B cell (primary cell): Measurements from ENCODE around the gene KRTAP10-3. TPM values are rescaled to one million over a fixed set of nuclear protein-coding genes. Genes with fewer than 3 reads are reported as not detected.

Experiments
- ATAC-seq: fragments of 200-7000 bp; cut with Tn5 transposase; one replicate; pipeline ENCODE4 v1.10.0; 2021; ENCODE audit warnings: low read depth, mild to moderate bottlenecking, moderate number of reproducible peaks, moderate library complexity
- CTCF ChIA-PET: fragments of 350-600 bp; sonication (Branson Sonifier 250); formaldehyde crosslinking; loops from one replicate; lab custom pipeline; 2021; ENCODE audit warnings: antibody characterized with exemption, inconsistent platforms; lab: Charles Lee
- POLR2A ChIA-PET: fragments of 350-600 bp; sonication (Branson Sonifier 250); formaldehyde crosslinking; loops from one replicate; lab custom pipeline; 2021; ENCODE audit warnings: antibody characterized with exemption; lab: Charles Lee
- DNase-seq: peaks from one replicate; pipeline ENCODE4 v3.0.0; 2013
- H2AFZ ChIP-seq: 2 replicates; pipeline ENCODE4 v1.6.1; 2012; ENCODE audit warnings: mild to moderate bottlenecking, low read depth, low read length; ENCODE audit not compliant: insufficient read depth, poor library complexity, severe bottlenecking
- H3K27ac ChIP-seq, 2 donors: 1 replicate in 1 of 2; 2 replicates in 1 of 2; pipeline ENCODE4 v1.5.1; 2012 to 2013; ENCODE audit warnings: low read length in 2 of 2, mild to moderate bottlenecking in 2 of 2, moderate library complexity in 1 of 2
- H3K27me3 ChIP-seq, 4 experiments: fragments of 200-600 bp in 1 of 4; sonication (generic) in 1 of 4; replicated peaks in 1 of 4; 1 replicate in 2 of 4; 2 replicates in 2 of 4; pipeline versions ENCODE4 v1.6.1 to v1.7.0; 2013 to 2016; ENCODE audit warnings: low read length in 3 of 4, mild to moderate bottlenecking in 2 of 4, mixed read lengths in 1 of 4, moderate library complexity in 1 of 4; ENCODE audit not compliant: insufficient read depth in 4 of 4, control insufficient read depth in 3 of 4; ENCODE audit errors: control extremely low read depth in 1 of 4
- H3K36me3 ChIP-seq, 2 experiments: replicated peaks in 1 of 2; 1 replicate in 1 of 2; 2 replicates in 1 of 2; pipeline versions ENCODE4 v1.6.1 to v1.7.1; 2013; ENCODE audit warnings: low read length in 1 of 2; ENCODE audit not compliant: insufficient read depth in 2 of 2, control insufficient read depth in 1 of 2; ENCODE audit errors: control extremely low read depth in 1 of 2, extremely low read depth in 1 of 2
- H3K4me1 ChIP-seq, 2 donors: fragments of 200-600 bp in 1 of 2; sonication (generic) in 1 of 2; 1 replicate in 1 of 2; 2 replicates in 1 of 2; pipeline versions ENCODE4 v1.5.1 to v1.6.1; 2013 to 2017; ENCODE audit warnings: low read length in 2 of 2; ENCODE audit not compliant: control insufficient read depth in 2 of 2, insufficient read depth in 2 of 2
- H3K4me2 ChIP-seq: replicated peaks from 2 replicates; pipeline ENCODE3; 2012; ENCODE audit warnings: mild to moderate bottlenecking, low read depth, low read length; ENCODE audit not compliant: poor library complexity, severe bottlenecking
- H3K4me3 ChIP-seq, 5 experiments: fragments of 200-600 bp in 1 of 5; sonication (generic) in 1 of 5; 1 replicate in 3 of 5; 2 replicates in 2 of 5; pipeline versions ENCODE4 v1.5.1 to v1.7.0; 2011 to 2016; ENCODE audit warnings: low read length in 4 of 5, mild to moderate bottlenecking in 4 of 5, low read depth in 2 of 5, control low read depth in 1 of 5, moderate library complexity in 1 of 5; ENCODE audit not compliant: insufficient read depth in 1 of 5; ENCODE audit errors: control extremely low read depth in 1 of 5, extremely low read depth in 1 of 5
- H3K79me2 ChIP-seq: fragments of 200-600 bp; sonication (generic); one replicate; pipeline ENCODE4 v1.6.0; 2016; ENCODE audit warnings: low read length; ENCODE audit not compliant: control insufficient read depth, insufficient read depth
- H3K9ac ChIP-seq: fragments of 200-600 bp; sonication (generic); 2 replicates; pipeline ENCODE4 v1.6.1; 2017; ENCODE audit warnings: mild to moderate bottlenecking, low read length, moderate library complexity
- H3K9me3 ChIP-seq, 3 donors: one replicate each; pipeline versions ENCODE4 v1.6.1 to v1.7.1; 2013; ENCODE audit warnings: low read length in 2 of 3; ENCODE audit not compliant: control insufficient read depth in 2 of 3, insufficient read depth in 1 of 3; ENCODE audit errors: control extremely low read depth in 1 of 3
- H4K20me1 ChIP-seq: 2 replicates; pipeline ENCODE4 v1.6.0; 2012; ENCODE audit warnings: mild to moderate bottlenecking, low read length; ENCODE audit not compliant: insufficient read depth, control insufficient read depth, poor library complexity, severe bottlenecking
- H3K27ac Mint-ChIP-seq: one replicate; pipeline ENCODE4 v1.8.0; 2021; ENCODE audit warnings: mixed read lengths
- H3K27me3 Mint-ChIP-seq: one replicate; pipeline ENCODE4 v1.8.0; 2021; ENCODE audit warnings: mixed read lengths
- H3K4me1 Mint-ChIP-seq: one replicate; pipeline ENCODE4 v1.8.0; 2021; ENCODE audit warnings: mixed read lengths
- H3K4me3 Mint-ChIP-seq: one replicate; pipeline ENCODE4 v1.8.0; 2021; ENCODE audit warnings: mixed read lengths
- H3K9me3 Mint-ChIP-seq: one replicate; pipeline ENCODE4 v1.8.0; 2022; ENCODE audit warnings: mixed read lengths; ENCODE audit not compliant: insufficient read depth
- EZH2 ChIP-seq: IDR thresholded peaks from 2 replicates; pipeline ENCODE4 v1.6.1; 2012; ENCODE audit warnings: borderline replicate concordance, low read depth, mild to moderate bottlenecking, moderate library complexity, low read length; ENCODE audit not compliant: insufficient read depth, poor library complexity, severe bottlenecking
- WGBS: methylation state at CpG from one replicate; pipeline ENCODE4 v1.1.5; 2013; ENCODE audit warnings: missing lambda C conversion rate; ENCODE audit not compliant: insufficient coverage; 5-methylcytosine and 5-hydroxymethylcytosine counted together
- intact Hi-C: fragments of 100-400 bp; cut with micrococcal nuclease; formaldehyde crosslinking; loops from one replicate; pipeline ENCODE4 v1.10.0; 2022
- polyA plus RNA-seq: library from polyadenylated mRNA; depleted of rRNA; stranded (reverse); fragments of >200 nt; gene quantifications from 2 replicates; pipeline ENCODE4 v1.2.3, GENCODE V29; 2012
- total RNA-seq, 2 donors: library from RNA; stranded (reverse); fragments of 120-200 nt in 1 of 2; gene quantifications; 1 replicate in 1 of 2; 2 replicates in 1 of 2; pipeline versions ENCODE4 v1.2.3 to v1.2.4, GENCODE V29; 2013 to 2022
- TF ChIP-seq, protein P1 (sequence below): fragments of 200-600 bp; IDR thresholded peaks from one replicate; pipeline ENCODE4 v1.8.0; 2022; ENCODE audit warnings: antibody characterized with exemption, mild to moderate bottlenecking

Gene KRTAP10-3
- total and polyA plus RNA-seq, 2 donors (not counting 1 experiment from before 2014, with no cell fraction given): 0.40 TPM; not detected in 1

GRCh38 chr21:44521928-44522752, 36.5 kb downstream of the KRTAP10-3 start:
- H4K20me1 ChIP-seq: no peaks in the 10 kb centered on the region
- H2AFZ ChIP-seq: no peak overlapping the region
- CTCF ChIA-PET: no interaction called here
- peaks cover 0 to 5% (median 0%) of the 10 kb centered on the region in 4 experiments for H3K27me3 ChIP-seq
- H3K27me3 Mint-ChIP-seq: peaks cover 4% of the 10 kb centered on the region
- no peaks in the 10 kb centered on the region for H3K79me2 ChIP-seq
- no peak for ATAC-seq
- H3K27ac Mint-ChIP-seq: no peak overlapping the region
- DNase-seq: no peak
- 94% methylated on average over 29 of the region's 33 CpGs for WGBS
- H3K27ac ChIP-seq: no peak overlapping the region
- no peaks in the 10 kb centered on the region for H3K4me1 Mint-ChIP-seq
- H3K4me3 Mint-ChIP-seq: no peak overlapping the region
- no peaks in the 10 kb centered on the region for H3K4me1 ChIP-seq
- H3K36me3 ChIP-seq: no peaks in the 10 kb centered on the region
- POLR2A ChIA-PET: no interaction called here
- intact Hi-C loops: no loop called here
- TF ChIP-seq EZH2: no peak
- TF ChIP-seq, protein P1, sequence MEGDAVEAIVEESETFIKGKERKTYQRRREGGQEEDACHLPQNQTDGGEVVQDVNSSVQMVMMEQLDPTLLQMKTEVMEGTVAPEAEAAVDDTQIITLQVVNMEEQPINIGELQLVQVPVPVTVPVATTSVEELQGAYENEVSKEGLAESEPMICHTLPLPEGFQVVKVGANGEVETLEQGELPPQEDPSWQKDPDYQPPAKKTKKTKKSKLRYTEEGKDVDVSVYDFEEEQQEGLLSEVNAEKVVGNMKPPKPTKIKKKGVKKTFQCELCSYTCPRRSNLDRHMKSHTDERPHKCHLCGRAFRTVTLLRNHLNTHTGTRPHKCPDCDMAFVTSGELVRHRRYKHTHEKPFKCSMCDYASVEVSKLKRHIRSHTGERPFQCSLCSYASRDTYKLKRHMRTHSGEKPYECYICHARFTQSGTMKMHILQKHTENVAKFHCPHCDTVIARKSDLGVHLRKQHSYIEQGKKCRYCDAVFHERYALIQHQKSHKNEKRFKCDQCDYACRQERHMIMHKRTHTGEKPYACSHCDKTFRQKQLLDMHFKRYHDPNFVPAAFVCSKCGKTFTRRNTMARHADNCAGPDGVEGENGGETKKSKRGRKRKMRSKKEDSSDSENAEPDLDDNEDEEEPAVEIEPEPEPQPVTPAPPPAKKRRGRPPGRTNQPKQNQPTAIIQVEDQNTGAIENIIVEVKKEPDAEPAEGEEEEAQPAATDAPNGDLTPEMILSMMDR: no peak
- H3K9me3 Mint-ChIP-seq: no peaks in the 10 kb centered on the region
- H3K4me2 ChIP-seq: no peak overlapping the region
- no peak overlapping the region for H3K9ac ChIP-seq
- H3K4me3 ChIP-seq: no peak overlapping the region
- peaks cover 0 to 5% (median 0%) of the 10 kb centered on the region in 3 donors for H3K9me3 ChIP-seq

GRCh38 chr21:44521301-44521927, 37.2 kb downstream of the KRTAP10-3 start:
- Histone ChIP-seq H3K4me2 (no peak overlapping the region), H3K79me2 (no peaks in the 10 kb centered on the region), H3K27me3 (peaks cover 0 to 5% (median 0%) of the 10 kb centered on the region in 4 experiments), H3K9ac (no peak overlapping the region), H3K9me3 (peaks cover 0 to 6% (median 0%) of the 10 kb centered on the region in 3 donors), H3K4me1 (no peaks in the 10 kb centered on the region), H3K36me3 (no peaks in the 10 kb centered on the region), H4K20me1 (no peaks in the 10 kb centered on the region), H3K4me3 (no peak overlapping the region), H2AFZ (no peak overlapping the region), H3K27ac (no peak overlapping the region)
- ChIA-PET POLR2A (no interaction called here), CTCF (no interaction called here)
- Mint-ChIP-seq H3K4me3 (no peak overlapping the region), H3K27me3 (peaks cover 4% of the 10 kb centered on the region), H3K4me1 (no peaks in the 10 kb centered on the region), H3K9me3 (no peaks in the 10 kb centered on the region), H3K27ac (no peak overlapping the region)
- intact Hi-C loops: no loop called here
- ATAC-seq (no peak), DNase-seq (no peak)
- 89% methylated on average over 22 of the region's 22 CpGs for WGBS
- TF ChIP-seq EZH2: no peak
- TF ChIP-seq, protein P1: no peak
